GM23338 (cell line): ENCODE measurements around the gene ANKRD17. TPM values are rescaled to one million over a fixed set of nuclear protein-coding genes. Genes with fewer than 3 reads are reported as not detected.

ENCODE experiments used
- ATAC-seq: fragments of 200-7000 bp; cut with Tn5 transposase; 3 replicates; pipeline ENCODE4 v1.9.1; 2020
- DNase-seq: peaks from one replicate; pipeline ENCODE4 v3.0.0-alpha.2; 2015; ENCODE audit warnings: low spot score
- H2AFZ ChIP-seq: fragments of 200-600 bp; sonication (generic); 2 replicates; pipeline ENCODE4 v1.8.0; 2016; ENCODE audit warnings: antibody characterized with exemption, mild to moderate bottlenecking, moderate library complexity
- H3F3A ChIP-seq: fragments of 200-600 bp; sonication (generic); replicated peaks from 2 replicates; pipeline ENCODE4 v1.8.0; 2017; ENCODE audit warnings: antibody characterized with exemption, mixed run types, low read depth
- H3K27ac ChIP-seq: fragments of 200-600 bp; sonication (generic); 2 replicates; pipeline ENCODE4 v1.6.1; 2016; ENCODE audit warnings: low read depth
- H3K27me3 ChIP-seq: fragments of 200-600 bp; sonication (generic); 2 replicates; pipeline ENCODE4 v1.8.0; 2016; ENCODE audit warnings: mild to moderate bottlenecking, mixed run types, moderate library complexity; ENCODE audit not compliant: insufficient read depth
- H3K36me3 ChIP-seq: fragments of 200-600 bp; sonication (generic); 2 replicates; pipeline ENCODE4 v1.8.0; 2016; ENCODE audit warnings: mild to moderate bottlenecking; ENCODE audit not compliant: insufficient read depth
- H3K4me1 ChIP-seq: fragments of 200-600 bp; sonication (generic); 2 replicates; pipeline ENCODE4 v1.8.0; 2016; ENCODE audit warnings: mild to moderate bottlenecking, moderate library complexity; ENCODE audit not compliant: insufficient read depth
- H3K4me2 ChIP-seq: fragments of 200-600 bp; sonication (generic); 2 replicates; pipeline ENCODE4 v1.7.1; 2017; ENCODE audit warnings: mixed run types
- H3K4me3 ChIP-seq: fragments of 200-600 bp; sonication (generic); 2 replicates; pipeline ENCODE4 v1.6.1; 2016; ENCODE audit warnings: mixed run types
- H3K79me2 ChIP-seq: fragments of 200-600 bp; sonication (generic); replicated peaks from 2 replicates; pipeline ENCODE4 v1.8.0; 2017; ENCODE audit warnings: mild to moderate bottlenecking; ENCODE audit not compliant: insufficient read depth
- H3K9me2 ChIP-seq: fragments of 200-600 bp; sonication (generic); 2 replicates; pipeline ENCODE4 v1.8.0; 2017; ENCODE audit not compliant: insufficient read depth
- H4K20me1 ChIP-seq: fragments of 200-600 bp; sonication (generic); replicated peaks from 2 replicates; pipeline ENCODE4 v1.8.0; 2017; ENCODE audit warnings: mild to moderate bottlenecking; ENCODE audit not compliant: insufficient read depth
- H3K27ac Mint-ChIP-seq: 2 replicates; pipeline ENCODE4 v1.8.0; 2020; ENCODE audit warnings: inconsistent platforms, mild to moderate bottlenecking, moderate library complexity, mixed read lengths
- H3K27me3 Mint-ChIP-seq: 3 replicates; pipeline ENCODE4 v1.8.0; 2022; ENCODE audit warnings: low read depth, mild to moderate bottlenecking, moderate library complexity, mixed read lengths, inconsistent platforms; ENCODE audit not compliant: insufficient read depth, poor library complexity
- H3K36me3 Mint-ChIP-seq: 3 replicates; pipeline ENCODE4 v1.8.0; 2021; ENCODE audit warnings: low read depth, mild to moderate bottlenecking, inconsistent platforms, moderate library complexity, mixed read lengths
- H3K4me1 Mint-ChIP-seq: 3 replicates; pipeline ENCODE4 v1.8.0; 2020; ENCODE audit warnings: mild to moderate bottlenecking, inconsistent platforms, mixed read lengths
- H3K4me3 Mint-ChIP-seq: 3 replicates; pipeline ENCODE4 v1.8.0; 2021; ENCODE audit warnings: moderate library complexity, mild to moderate bottlenecking, inconsistent platforms, mixed read lengths
- H3K9me3 Mint-ChIP-seq: 3 replicates; pipeline ENCODE4 v1.8.0; 2020; ENCODE audit warnings: moderate library complexity, mild to moderate bottlenecking, inconsistent platforms, mixed read lengths
- CREB1 ChIP-seq: fragments of 250-450 bp; sonication (Bioruptor Pico); IDR thresholded peaks from 2 replicates; pipeline ENCODE4 v1.5.0; 2020; ENCODE audit warnings: low read depth, mild to moderate bottlenecking, moderate library complexity
- CTCF ChIP-seq, 2 experiments: fragments of 200-600 bp in 1 of 2; sonication (generic) in 1 of 2; conservative IDR thresholded peaks; 2 replicates each; pipeline versions ENCODE4 v1.5.1 to v1.6.1; 2016 to 2017; ENCODE audit warnings: antibody characterized with exemption in 2 of 2, low read depth in 2 of 2, mild to moderate bottlenecking in 2 of 2, moderate library complexity in 1 of 2
- ETS1 ChIP-seq: IDR thresholded peaks from 2 replicates; pipeline ENCODE4 v1.6.1; 2016; ENCODE audit warnings: antibody characterized with exemption
- EZH2 ChIP-seq: fragments of 200-600 bp; sonication (generic); IDR thresholded peaks from one replicate; pipeline ENCODE4 v1.8.0; 2017; ENCODE audit warnings: antibody characterized with exemption, mild to moderate bottlenecking, low read depth; ENCODE audit not compliant: unreplicated experiment
- EZH2phosphoT487 ChIP-seq: fragments of 200-600 bp; sonication (generic); IDR thresholded peaks from one replicate; pipeline ENCODE4 v1.8.1; 2018; ENCODE audit warnings: antibody characterized with exemption; ENCODE audit not compliant: unreplicated experiment
- JUNB ChIP-seq: IDR thresholded peaks from one replicate; pipeline ENCODE4 v1.6.1; 2016; ENCODE audit warnings: antibody characterized with exemption; ENCODE audit not compliant: unreplicated experiment
- NANOG ChIP-seq: IDR thresholded peaks from 2 replicates; pipeline ENCODE4 v1.6.1; 2016; ENCODE audit warnings: antibody characterized with exemption, borderline replicate concordance
- POLR2AphosphoS5 ChIP-seq: IDR thresholded peaks from 2 replicates; pipeline ENCODE4 v1.6.1; 2016; ENCODE audit warnings: antibody characterized with exemption, low read depth
- REST ChIP-seq: IDR thresholded peaks from one replicate; pipeline ENCODE4 v1.6.1; 2018; ENCODE audit warnings: antibody characterized with exemption; ENCODE audit not compliant: unreplicated experiment
- STAT1 ChIP-seq: IDR thresholded peaks from one replicate; pipeline ENCODE4 v1.6.1; 2016; ENCODE audit warnings: antibody characterized with exemption; ENCODE audit not compliant: unreplicated experiment
- ZNF114 ChIP-seq: fragments of 250-450 bp; sonication (Bioruptor Pico); IDR thresholded peaks from 2 replicates; pipeline ENCODE4 v1.5.0; 2020; ENCODE audit warnings: mild to moderate bottlenecking, moderate library complexity
- ZNF331 ChIP-seq: fragments of 250-450 bp; sonication (Bioruptor Pico); IDR thresholded peaks from 2 replicates; pipeline ENCODE4 v1.5.0; 2020; ENCODE audit warnings: low read depth, mild to moderate bottlenecking, moderate library complexity
- ZNF462 ChIP-seq: fragments of 250-450 bp; sonication (Bioruptor Pico); IDR thresholded peaks from 2 replicates; pipeline ENCODE4 v1.5.0; 2020; ENCODE audit warnings: mild to moderate bottlenecking, moderate library complexity
- polyA plus RNA-seq: library from polyadenylated mRNA; unstranded; fragments of >200 nt; fragmentation: Nextera tagmentation; extraction: Ambion mirVana; gene quantifications from 2 replicates; pipeline ENCODE4 v1.2.1, GENCODE V29; 2016
- total RNA-seq: library from RNA; depleted of rRNA; stranded (reverse); fragments of >200 nt; shearing (Covaris generic); gene quantifications from 2 replicates; pipeline ENCODE4 v1.2.3, GENCODE V29; 2014

Gene ANKRD17
- total and polyA plus RNA-seq, 2 experiments from 2014 or later = 41.9 to 85.3 TPM

DNA sequence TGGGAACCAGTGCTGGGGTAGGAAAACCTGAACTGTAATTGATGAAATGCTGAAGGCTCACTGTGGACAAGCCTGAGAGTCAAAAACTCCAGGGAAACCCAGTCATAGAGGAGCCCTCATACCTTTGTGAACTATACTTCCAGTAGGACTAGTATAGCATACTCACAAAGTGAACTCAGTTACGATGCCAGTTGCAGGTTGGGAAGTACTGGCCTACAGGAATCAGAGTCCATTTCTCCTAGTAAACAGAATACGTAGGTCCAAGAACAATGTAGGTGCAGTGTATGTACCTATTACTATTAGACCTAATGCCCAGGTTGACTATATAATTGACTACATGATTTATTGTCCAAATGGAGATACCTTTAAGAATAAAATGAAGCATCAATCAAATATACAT, 8.5 kb upstream of the ANKRD17 start:
- Mint-ChIP-seq H3K27me3 (no peaks in the 10 kb centered on the region), H3K9me3 (no peaks in the 10 kb centered on the region), H3K27ac (no peak overlapping the region), H3K36me3 (no peaks in the 10 kb centered on the region), H3K4me3 (no peak overlapping the region), H3K4me1 (peaks cover 5% of the 10 kb centered on the region)
- Histone ChIP-seq H3K4me2 (no peak overlapping the region), H3K4me3 (no peak overlapping the region), H3K36me3 (no peaks in the 10 kb centered on the region), H3K27ac (0 out of 2 replicates have a peak overlapping the region, but pooled peaks have one; percentile 18), H4K20me1 (no peaks in the 10 kb centered on the region), H3F3A (no peaks in the 10 kb centered on the region), H3K79me2 (0 out of 2 replicates have a peak, but pooled peaks cover under 1% of the 10 kb centered on the region), H2AFZ (no peak overlapping the region), H3K4me1 (no peaks in the 10 kb centered on the region), H3K27me3 (no peaks in the 10 kb centered on the region), H3K9me2 (no peaks in the 10 kb centered on the region)
- no peak for TF ChIP-seq ZNF114 (CRISPR knock-in tag)
- TF ChIP-seq NANOG = no peak
- TF ChIP-seq CREB1 = no peak
- no peak for TF ChIP-seq CTCF (conservative IDR thresholded peaks at IDR 0.05; ENCODE audit: low read depth in 2 of 2)
- no peak for TF ChIP-seq EZH2phosphoT487
- TF ChIP-seq ZNF462 (CRISPR knock-in tag) = no peak
- TF ChIP-seq EZH2 = no peak
- no peak for TF ChIP-seq REST
- no peak for TF ChIP-seq POLR2AphosphoS5
- TF ChIP-seq ETS1 = no peak
- TF ChIP-seq JUNB = no peak
- no peak for TF ChIP-seq STAT1
- TF ChIP-seq ZNF331 (CRISPR knock-in tag) = no peak
- ATAC-seq (no peak), DNase-seq (no peak)
